NB4 (cell line): ENCODE measurements around the gene PREP.

Experiments used
- CTCF ChIP-seq: IDR thresholded peaks from one replicate; pipeline ENCODE4 v1.5.1; 2012; ENCODE audit warnings: low read depth, low read length
- POLR2A ChIP-seq: IDR thresholded peaks from 2 replicates; pipeline ENCODE4 v1.6.1; 2011; ENCODE audit warnings: mild to moderate bottlenecking; ENCODE audit not compliant: insufficient read length; ENCODE audit errors: extremely low read depth

DNA sequence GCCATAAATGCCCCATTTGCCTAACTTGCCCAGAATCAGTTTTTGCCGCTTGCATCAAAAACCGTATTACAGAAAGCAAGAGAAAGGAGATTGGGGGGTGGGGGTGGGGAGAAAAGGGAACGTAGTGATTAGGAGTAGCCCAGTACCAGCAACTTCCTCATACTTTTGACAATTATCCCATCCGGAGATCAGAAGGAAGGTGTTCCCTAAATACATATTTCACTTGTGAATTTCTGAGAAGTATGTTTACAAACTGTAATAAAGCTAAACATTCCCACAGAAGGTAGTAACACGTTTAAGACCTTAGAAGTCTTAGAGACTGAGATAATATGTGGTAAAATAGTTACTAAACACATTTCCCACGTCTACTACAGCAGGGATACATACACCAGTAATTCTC is 14.5 kb downstream of the PREP start:
- TF ChIP-seq POLR2A, result no peak
- no peak for TF ChIP-seq CTCF
